Loucy (cell line): ENCODE data around the gene CAMK1.

Experiments used
- H2AFZ ChIP-seq: fragments of 200-600 bp; sonication (generic); 2 replicates; pipeline ENCODE4 v1.6.0; 2016; ENCODE audit warnings: antibody characterized with exemption, mild to moderate bottlenecking, low read length, moderate library complexity
- H3F3A ChIP-seq: fragments of 200-600 bp; 2 replicates; pipeline ENCODE4 v1.6.0; 2016; ENCODE audit warnings: antibody characterized with exemption, low read depth, mild to moderate bottlenecking
- H3K27me3 ChIP-seq: fragments of 200-600 bp; sonication (generic); 2 replicates; pipeline ENCODE4 v1.6.1; 2014; ENCODE audit warnings: low read length, mild to moderate bottlenecking; ENCODE audit not compliant: insufficient read depth, poor library complexity, severe bottlenecking
- H3K36me3 ChIP-seq: fragments of 200-600 bp; sonication (generic); 2 replicates; pipeline ENCODE4 v1.6.1; 2016; ENCODE audit warnings: low read length; ENCODE audit not compliant: insufficient read depth
- H3K4me1 ChIP-seq: fragments of 200-600 bp; sonication (generic); 2 replicates; pipeline ENCODE4 v1.5.1; 2014; ENCODE audit warnings: low read length, mild to moderate bottlenecking; ENCODE audit not compliant: insufficient read depth, poor library complexity, severe bottlenecking
- H3K4me2 ChIP-seq: fragments of 200-600 bp; sonication (generic); 2 replicates; pipeline ENCODE4 v1.6.0; 2014; ENCODE audit warnings: antibody characterized with exemption, low read length, low read depth, mild to moderate bottlenecking; ENCODE audit not compliant: poor library complexity, severe bottlenecking
- H3K4me3 ChIP-seq: fragments of 200-600 bp; sonication (generic); 2 replicates; pipeline ENCODE4 v1.5.1; 2014; ENCODE audit warnings: low read length, mild to moderate bottlenecking, mixed read lengths; ENCODE audit not compliant: poor library complexity, severe bottlenecking
- H3K79me2 ChIP-seq: fragments of 200-600 bp; sonication (generic); 2 replicates; pipeline ENCODE4 v1.6.1; 2014; ENCODE audit warnings: low read length; ENCODE audit not compliant: insufficient read depth
- H3K9ac ChIP-seq: fragments of 200-600 bp; sonication (generic); 2 replicates; pipeline ENCODE4 v1.6.0; 2014; ENCODE audit warnings: mild to moderate bottlenecking, low read depth, low read length, moderate library complexity; ENCODE audit not compliant: poor library complexity, severe bottlenecking
- H3K9me2 ChIP-seq: fragments of 200-600 bp; sonication (generic); replicated peaks from 2 replicates; pipeline ENCODE4 v1.6.1; 2016; ENCODE audit warnings: low read depth, low read length, mixed read lengths
- H3K9me3 ChIP-seq: fragments of 200-600 bp; sonication (generic); 2 replicates; pipeline ENCODE4 v1.6.1; 2014; ENCODE audit warnings: mild to moderate bottlenecking, antibody characterized with exemption, low read length, low read depth; ENCODE audit not compliant: insufficient read depth
- H4K20me1 ChIP-seq: fragments of 200-600 bp; sonication (generic); 2 replicates; pipeline ENCODE4 v1.6.0; 2014; ENCODE audit warnings: antibody characterized with exemption, low read length, mild to moderate bottlenecking; ENCODE audit not compliant: insufficient read depth, poor library complexity, severe bottlenecking
- CTCF ChIP-seq: fragments of 200-600 bp; sonication (generic); conservative IDR thresholded peaks from 2 replicates; pipeline ENCODE4 v1.5.1; 2014; ENCODE audit warnings: mild to moderate bottlenecking, antibody characterized with exemption, low read length
- EZH2phosphoT487 ChIP-seq: fragments of 200-600 bp; IDR thresholded peaks from 2 replicates; pipeline ENCODE4 v1.6.1; 2018; ENCODE audit warnings: antibody characterized with exemption, mild to moderate bottlenecking, moderate library complexity, borderline replicate concordance

The CAMK1 gene

GRCh38 chr3:9800529-9800928 lies 30.8 kb upstream of the CAMK1 start:
- Histone ChIP-seq H4K20me1 (peaks cover 1% of the 10 kb centered on the region), H3K9me3 (no peaks in the 10 kb centered on the region), H3K79me2 (peaks cover 28% of the 10 kb centered on the region), H2AFZ (no peak overlapping the region), H3K4me1 (peaks cover under 1% of the 10 kb centered on the region), H3K4me2 (no peak overlapping the region), H3K27me3 (no peaks in the 10 kb centered on the region), H3F3A (no peaks in the 10 kb centered on the region), H3K9ac (no peak overlapping the region), H3K9me2 (no peaks in the 10 kb centered on the region), H3K36me3 (peaks cover 73% of the 10 kb centered on the region), H3K4me3 (no peak overlapping the region)
- TF ChIP-seq EZH2phosphoT487 (no peak), CTCF (peak; percentile 54)

GRCh38 chr3:9797196-9797945 lies 27.6 kb upstream of the CAMK1 start:
- H3K27me3 ChIP-seq, result no peaks in the 10 kb centered on the region
- H4K20me1 ChIP-seq, result peaks cover 24% of the 10 kb centered on the region
- peaks cover 55% of the 10 kb centered on the region for H3K79me2 ChIP-seq
- peaks cover 42% of the 10 kb centered on the region; the same call in 1 of the 2 replicates for H3K36me3 ChIP-seq
- no peak overlapping the region for H2AFZ ChIP-seq
- no peaks in the 10 kb centered on the region for H3K9me3 ChIP-seq
- no peak overlapping the region for H3K4me3 ChIP-seq
- H3F3A ChIP-seq, result no peaks in the 10 kb centered on the region
- TF ChIP-seq CTCF (no peak), EZH2phosphoT487 (no peak)
- no peaks in the 10 kb centered on the region for H3K9me2 ChIP-seq
- no peak overlapping the region for H3K9ac ChIP-seq
- H3K4me2 ChIP-seq, result no peak overlapping the region
- peaks cover 19% of the 10 kb centered on the region for H3K4me1 ChIP-seq

GRCh38 chr3:9795207-9795606 lies 25.5 kb upstream of the CAMK1 start:
- no peaks in the 10 kb centered on the region for H3K9me2 ChIP-seq
- H2AFZ ChIP-seq, result no peak overlapping the region
- peak overlapping the region; percentile 96 for H3K4me2 ChIP-seq
- H3K4me1 ChIP-seq, result peaks cover 37% of the 10 kb centered on the region
- peak overlapping the region; percentile 2 for H3K4me3 ChIP-seq
- H3K27me3 ChIP-seq, result no peaks in the 10 kb centered on the region
- peaks cover 74% of the 10 kb centered on the region for H3K79me2 ChIP-seq
- no peak overlapping the region for H3K9ac ChIP-seq
- TF ChIP-seq EZH2phosphoT487, result no peak
- H3K9me3 ChIP-seq, result no peaks in the 10 kb centered on the region
- no peaks in the 10 kb centered on the region for H3F3A ChIP-seq
- peaks cover 24% of the 10 kb centered on the region for H4K20me1 ChIP-seq
- H3K36me3 ChIP-seq, result peaks cover 29% of the 10 kb centered on the region; the same call in 1 of the 2 replicates
